ENCODE data around the gene RHBDL3.

DNA sequence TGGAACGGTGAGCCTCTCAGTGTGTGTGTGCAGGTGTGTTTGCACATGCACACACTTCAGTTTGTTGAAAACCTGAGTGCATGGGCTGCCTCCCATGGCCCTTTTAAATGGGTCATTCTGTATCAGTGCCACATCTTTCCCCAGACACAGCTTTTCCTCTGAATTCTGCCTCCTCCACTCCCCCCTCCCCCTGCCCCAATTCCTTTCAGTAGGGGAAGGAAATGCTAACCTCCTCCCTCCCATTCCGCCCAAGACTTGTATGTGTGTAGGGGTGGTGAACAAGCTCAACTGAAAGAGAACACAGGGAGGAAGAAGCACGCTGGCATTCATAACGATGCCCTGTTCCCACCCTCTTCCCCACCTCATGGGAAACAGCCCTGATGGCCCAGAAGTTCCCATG lies 42.0 kb downstream of the RHBDL3 start:
- TF ChIP-seq POLR2A (IDR thresholded peaks at IDR 0.05) (no peak), EP300 (IDR thresholded peaks at IDR 0.05) (no peak), POLR2AphosphoS5 (IDR thresholded peaks at IDR 0.05) (no peak)
- TF ChIP-seq, protein P1, sequence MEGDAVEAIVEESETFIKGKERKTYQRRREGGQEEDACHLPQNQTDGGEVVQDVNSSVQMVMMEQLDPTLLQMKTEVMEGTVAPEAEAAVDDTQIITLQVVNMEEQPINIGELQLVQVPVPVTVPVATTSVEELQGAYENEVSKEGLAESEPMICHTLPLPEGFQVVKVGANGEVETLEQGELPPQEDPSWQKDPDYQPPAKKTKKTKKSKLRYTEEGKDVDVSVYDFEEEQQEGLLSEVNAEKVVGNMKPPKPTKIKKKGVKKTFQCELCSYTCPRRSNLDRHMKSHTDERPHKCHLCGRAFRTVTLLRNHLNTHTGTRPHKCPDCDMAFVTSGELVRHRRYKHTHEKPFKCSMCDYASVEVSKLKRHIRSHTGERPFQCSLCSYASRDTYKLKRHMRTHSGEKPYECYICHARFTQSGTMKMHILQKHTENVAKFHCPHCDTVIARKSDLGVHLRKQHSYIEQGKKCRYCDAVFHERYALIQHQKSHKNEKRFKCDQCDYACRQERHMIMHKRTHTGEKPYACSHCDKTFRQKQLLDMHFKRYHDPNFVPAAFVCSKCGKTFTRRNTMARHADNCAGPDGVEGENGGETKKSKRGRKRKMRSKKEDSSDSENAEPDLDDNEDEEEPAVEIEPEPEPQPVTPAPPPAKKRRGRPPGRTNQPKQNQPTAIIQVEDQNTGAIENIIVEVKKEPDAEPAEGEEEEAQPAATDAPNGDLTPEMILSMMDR (IDR thresholded peaks at IDR 0.05) = no peak
